ENCODE results near the gene MOV10L1.

DNA sequence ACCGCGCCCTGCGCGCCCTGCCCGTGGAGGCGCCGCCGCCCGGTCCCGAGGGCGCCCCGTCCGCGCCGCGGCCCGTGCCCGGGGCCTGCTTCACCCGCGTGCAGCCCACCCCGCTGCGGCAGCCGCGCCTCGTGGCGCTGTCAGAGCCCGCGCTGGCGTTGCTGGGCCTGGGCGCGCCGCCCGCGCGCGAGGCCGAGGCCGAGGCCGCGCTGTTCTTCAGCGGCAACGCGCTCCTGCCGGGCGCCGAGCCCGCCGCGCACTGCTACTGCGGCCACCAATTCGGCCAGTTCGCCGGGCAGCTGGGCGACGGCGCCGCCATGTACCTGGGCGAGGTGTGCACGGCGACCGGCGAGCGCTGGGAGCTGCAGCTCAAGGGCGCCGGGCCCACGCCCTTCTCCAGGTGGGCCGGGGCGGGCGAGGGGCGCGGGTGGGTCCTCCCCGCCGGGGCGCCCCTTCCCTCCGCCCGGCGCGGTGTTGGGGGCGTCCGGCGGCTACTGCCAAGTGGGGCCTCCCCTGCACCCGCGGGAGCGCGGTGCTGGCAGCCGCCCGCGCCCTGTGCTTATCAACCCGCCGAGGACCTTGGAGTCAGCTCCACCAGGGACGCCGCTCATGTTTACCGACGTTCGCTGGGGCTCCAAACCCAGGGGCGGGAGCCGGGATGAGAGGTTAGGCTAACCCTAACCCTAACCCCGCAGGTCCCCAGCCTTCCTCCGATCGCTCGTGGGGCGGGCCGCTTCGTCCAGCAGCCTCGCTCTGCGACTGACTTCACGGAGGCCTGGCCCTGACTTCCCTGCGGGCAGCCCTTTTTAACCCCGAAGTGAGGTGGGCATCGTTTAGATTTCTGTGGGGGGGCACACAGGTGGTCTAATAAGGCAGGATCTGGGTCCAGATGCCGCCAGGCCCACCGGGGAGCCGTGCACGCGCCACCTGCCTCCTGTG is 111.7 kb downstream of the MOV10L1 start:
- TF ChIP-seq, protein P1, sequence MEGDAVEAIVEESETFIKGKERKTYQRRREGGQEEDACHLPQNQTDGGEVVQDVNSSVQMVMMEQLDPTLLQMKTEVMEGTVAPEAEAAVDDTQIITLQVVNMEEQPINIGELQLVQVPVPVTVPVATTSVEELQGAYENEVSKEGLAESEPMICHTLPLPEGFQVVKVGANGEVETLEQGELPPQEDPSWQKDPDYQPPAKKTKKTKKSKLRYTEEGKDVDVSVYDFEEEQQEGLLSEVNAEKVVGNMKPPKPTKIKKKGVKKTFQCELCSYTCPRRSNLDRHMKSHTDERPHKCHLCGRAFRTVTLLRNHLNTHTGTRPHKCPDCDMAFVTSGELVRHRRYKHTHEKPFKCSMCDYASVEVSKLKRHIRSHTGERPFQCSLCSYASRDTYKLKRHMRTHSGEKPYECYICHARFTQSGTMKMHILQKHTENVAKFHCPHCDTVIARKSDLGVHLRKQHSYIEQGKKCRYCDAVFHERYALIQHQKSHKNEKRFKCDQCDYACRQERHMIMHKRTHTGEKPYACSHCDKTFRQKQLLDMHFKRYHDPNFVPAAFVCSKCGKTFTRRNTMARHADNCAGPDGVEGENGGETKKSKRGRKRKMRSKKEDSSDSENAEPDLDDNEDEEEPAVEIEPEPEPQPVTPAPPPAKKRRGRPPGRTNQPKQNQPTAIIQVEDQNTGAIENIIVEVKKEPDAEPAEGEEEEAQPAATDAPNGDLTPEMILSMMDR (IDR thresholded peaks at IDR 0.05), result no peak
- no peak for TF ChIP-seq POLR2AphosphoS5 (IDR thresholded peaks at IDR 0.05)

Data from breast epithelium (tissue), 3 donors.